Hepatocyte (in vitro differentiated cells): ENCODE measurements around the gene ERBB4.

Experiments
- CTCF ChIP-seq: fragments of 200-600 bp; sonication (generic); IDR thresholded peaks from 2 replicates; pipeline ENCODE4 v1.5.1; 2016; ENCODE audit warnings: antibody characterized with exemption, mild to moderate bottlenecking; ENCODE audit not compliant: poor library complexity
- EZH2 ChIP-seq: fragments of 200-600 bp; sonication (generic); IDR thresholded peaks from 2 replicates; pipeline ENCODE4 v1.6.1; 2016; ENCODE audit warnings: antibody characterized with exemption, mild to moderate bottlenecking, borderline replicate concordance

GRCh38 chr2:212421556-212422334, 116.9 kb downstream of the ERBB4 start:
- no peak for TF ChIP-seq CTCF
- no peak for TF ChIP-seq EZH2
